Neuronal stem cell (in vitro differentiated cells): ENCODE data around the gene DTNB.

Source experiments
- DNase-seq: peaks from one replicate; pipeline ENCODE4 v3.0.0-alpha.2; 2013; ENCODE audit warnings: low spot score
- H2AFZ ChIP-seq: one replicate; pipeline ENCODE4 v1.6.1; 2013; ENCODE audit warnings: mild to moderate bottlenecking, low read length, inconsistent platforms
- H2AK5ac ChIP-seq: 2 replicates; pipeline ENCODE4 v1.6.1; 2013; ENCODE audit warnings: low read depth, mild to moderate bottlenecking, inconsistent platforms, low read length, moderate library complexity, mixed read lengths
- H2BK120ac ChIP-seq: 2 replicates; pipeline ENCODE4 v1.6.1; 2013; ENCODE audit warnings: low read depth, mild to moderate bottlenecking, inconsistent platforms, low read length, moderate library complexity, mixed read lengths
- H2BK12ac ChIP-seq: one replicate; pipeline ENCODE4 v1.6.1; 2013; ENCODE audit warnings: low read length, inconsistent platforms
- H2BK15ac ChIP-seq: 2 replicates; pipeline ENCODE4 v1.6.1; 2013; ENCODE audit warnings: mild to moderate bottlenecking, low read length, inconsistent platforms, mixed read lengths
- H2BK5ac ChIP-seq: one replicate; pipeline ENCODE4 v1.6.1; 2013; ENCODE audit warnings: inconsistent platforms, mild to moderate bottlenecking, low read length, moderate library complexity
- H3K14ac ChIP-seq: one replicate; pipeline ENCODE4 v1.6.1; 2013; ENCODE audit warnings: low read length, inconsistent platforms
- H3K18ac ChIP-seq: 2 replicates; pipeline ENCODE4 v1.6.1; 2013; ENCODE audit warnings: low read length, inconsistent platforms
- H3K23ac ChIP-seq: 2 replicates; pipeline ENCODE4 v1.6.1; 2013; ENCODE audit warnings: low read depth, mild to moderate bottlenecking, mixed read lengths, low read length, inconsistent platforms; ENCODE audit not compliant: poor library complexity
- H3K27ac ChIP-seq: replicated peaks from 3 replicates; pipeline ENCODE4 v1.5.1; 2013; ENCODE audit warnings: low read length, inconsistent platforms
- H3K27me3 ChIP-seq, 3 experiments: 2 replicates each; pipeline ENCODE4 v1.6.1; 2013; ENCODE audit warnings: low read length in 3 of 3, mild to moderate bottlenecking in 2 of 3, inconsistent platforms in 1 of 3, low read depth in 1 of 3, mixed read lengths in 1 of 3, moderate library complexity in 1 of 3; ENCODE audit not compliant: control insufficient read depth in 3 of 3, insufficient read depth in 3 of 3
- H3K36me3 ChIP-seq, 2 donors: replicated peaks in 1 of 2; 2 replicates each; pipeline ENCODE4 v1.6.1; 2013; ENCODE audit warnings: low read length in 2 of 2; ENCODE audit not compliant: control insufficient read depth in 2 of 2, insufficient read depth in 2 of 2
- H3K4ac ChIP-seq: 2 replicates; pipeline ENCODE4 v1.6.1; 2013; ENCODE audit warnings: inconsistent platforms, mild to moderate bottlenecking, low read length, moderate library complexity
- H3K4me1 ChIP-seq, 2 donors: 1 replicate in 1 of 2; 2 replicates in 1 of 2; pipeline ENCODE4 v1.6.1; 2013; ENCODE audit warnings: low read length in 2 of 2, low read depth in 1 of 2; ENCODE audit not compliant: control insufficient read depth in 2 of 2, insufficient read depth in 1 of 2
- H3K4me2 ChIP-seq: one replicate; pipeline ENCODE4 v1.6.1; 2013; ENCODE audit warnings: mild to moderate bottlenecking, low read length, inconsistent platforms; ENCODE audit not compliant: insufficient read depth, poor library complexity, severe bottlenecking
- H3K4me3 ChIP-seq, 2 donors: 2 replicates each; pipeline ENCODE4 v1.5.1; 2013; ENCODE audit warnings: low read length in 2 of 2, mild to moderate bottlenecking in 2 of 2, inconsistent platforms in 1 of 2, moderate library complexity in 1 of 2
- H3K79me1 ChIP-seq: one replicate; pipeline ENCODE4 v1.6.1; 2013; ENCODE audit warnings: low read depth, mild to moderate bottlenecking, inconsistent platforms, low read length, moderate library complexity
- H3K9ac ChIP-seq: one replicate; pipeline ENCODE4 v1.6.1; 2013; ENCODE audit warnings: mild to moderate bottlenecking, low read depth, low read length, inconsistent platforms; ENCODE audit not compliant: poor library complexity
- H3K9me3 ChIP-seq, 2 donors: replicated peaks in 1 of 2; 2 replicates each; pipeline versions ENCODE3 to v1.6.1; 2013; ENCODE audit warnings: low read length in 2 of 2, mild to moderate bottlenecking in 2 of 2, inconsistent platforms in 1 of 2, low read depth in 1 of 2, mixed read lengths in 1 of 2, moderate library complexity in 1 of 2; ENCODE audit not compliant: control insufficient read depth in 2 of 2, insufficient read depth in 1 of 2
- H4K8ac ChIP-seq: one replicate; pipeline ENCODE4 v1.6.1; 2013; ENCODE audit warnings: low read depth, mild to moderate bottlenecking, inconsistent platforms, low read length, moderate library complexity
- H4K91ac ChIP-seq: one replicate; pipeline ENCODE4 v1.6.1; 2013; ENCODE audit warnings: low read length, low read depth, mild to moderate bottlenecking, inconsistent platforms; ENCODE audit not compliant: poor library complexity
- WGBS, 2 donors: extraction: QIAGEN DNeasy Blood & Tissue Kit; methylation state at CpG; one replicate each; pipeline ENCODE4 v1.1.7; 2013; ENCODE audit warnings: missing lambda C conversion rate in 2 of 2, mixed read lengths in 1 of 2; ENCODE audit not compliant: insufficient read length in 2 of 2, insufficient replicate concordance in 1 of 2; ENCODE audit errors: extremely low coverage in 2 of 2; 5-methylcytosine and 5-hydroxymethylcytosine counted together

Gene DTNB

GRCh38 chr2:25378731-25379490 is 294.5 kb downstream of the DTNB start:
- WGBS, 2 donors = no CpG with 5 or more reads among the region's 10 CpGs
- DNase-seq = no peak

DNA sequence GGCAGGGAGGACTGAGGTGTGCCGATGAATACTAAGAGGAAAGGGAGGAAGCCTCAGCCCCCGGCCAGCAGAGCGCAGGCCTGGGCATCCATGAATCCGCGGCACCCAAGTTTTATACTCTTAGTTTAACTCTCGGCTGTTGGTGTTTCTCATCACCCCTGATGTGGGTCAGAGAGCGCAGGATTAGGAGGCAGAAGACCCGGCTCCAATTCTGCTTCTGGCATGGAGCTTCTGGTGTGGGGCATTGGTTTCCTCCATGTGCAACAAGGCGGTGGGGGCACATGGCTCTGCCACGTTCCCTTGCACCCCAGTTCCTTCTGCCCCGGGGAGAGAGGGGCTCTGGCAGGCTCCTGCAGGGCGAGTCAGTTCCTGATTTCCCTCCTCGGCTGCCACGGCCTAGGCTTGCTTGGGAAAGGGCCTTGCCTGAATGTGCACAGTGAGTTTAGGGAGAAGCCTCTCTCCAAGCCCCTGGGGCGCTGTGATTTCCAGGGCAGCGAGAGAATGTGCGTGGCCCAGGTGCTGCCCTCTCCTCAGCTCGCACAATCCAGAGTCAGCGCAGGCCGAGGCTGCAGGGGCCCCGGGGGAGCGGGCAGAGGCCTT is 295.5 kb downstream of the DTNB start:
- no peak overlapping the region for H2BK5ac ChIP-seq
- H3K9me3 ChIP-seq = peaks cover 0 to 16% of the 10 kb centered on the region in 2 donors
- peak overlapping the region; percentile 22 for H3K14ac ChIP-seq
- no peak overlapping the region for H2BK12ac ChIP-seq
- H3K9ac ChIP-seq = peak overlapping the region; percentile 24
- H3K27ac ChIP-seq = no peak overlapping the region
- H3K27me3 ChIP-seq = peaks cover 0 to 2% (median 0%) of the 10 kb centered on the region in 3 experiments
- no peak overlapping the region for H4K91ac ChIP-seq
- H3K36me3 ChIP-seq = peaks cover 0 to 3% of the 10 kb centered on the region in 2 donors
- no peak overlapping the region for H2BK15ac ChIP-seq
- peak overlapping the region; percentile 20 for H2BK120ac ChIP-seq
- WGBS, 2 donors = no CpG with 5 or more reads among the region's 22 CpGs
- H3K23ac ChIP-seq = no peak overlapping the region
- peaks cover 18 to 19% of the 10 kb centered on the region in 2 donors for H3K4me1 ChIP-seq
- H2AK5ac ChIP-seq = peak overlapping the region; percentile 30
- no peak overlapping the region for H4K8ac ChIP-seq
- no peak for DNase-seq
- no peak overlapping the region for H2AFZ ChIP-seq
- no peak overlapping the region for H3K4ac ChIP-seq
- H3K4me3 ChIP-seq = no peak overlapping the region
- no peak overlapping the region for H3K4me2 ChIP-seq
- peak overlapping the region; percentile 36 for H3K18ac ChIP-seq
- H3K79me1 ChIP-seq = no peaks in the 10 kb centered on the region

More at GRCh38 chr2:25378731-25379490, 294.5 kb downstream of the DTNB start:
- H2BK120ac ChIP-seq = no peak overlapping the region
- peaks cover 0 to 2% (median 0%) of the 10 kb centered on the region in 3 experiments for H3K27me3 ChIP-seq
- no peak overlapping the region for H2BK5ac ChIP-seq
- no peak overlapping the region for H3K4me2 ChIP-seq
- peaks cover 17 to 18% of the 10 kb centered on the region in 2 donors for H3K4me1 ChIP-seq
- H3K4me3 ChIP-seq = no peak overlapping the region
- no peak overlapping the region for H2BK12ac ChIP-seq
- peak overlapping the region; percentile 66 for H3K23ac ChIP-seq
- no peaks in the 10 kb centered on the region for H3K79me1 ChIP-seq
- no peak overlapping the region for H4K8ac ChIP-seq
- no peak overlapping the region for H4K91ac ChIP-seq
- H2AK5ac ChIP-seq = peak overlapping the region; percentile 30
- no peak overlapping the region for H3K27ac ChIP-seq
- H3K9ac ChIP-seq = peak overlapping the region; percentile 54
- H3K9me3 ChIP-seq = peaks cover 0 to 16% of the 10 kb centered on the region in 2 donors
- H2BK15ac ChIP-seq = no peak overlapping the region
- peak overlapping the region; percentile 31 for H3K4ac ChIP-seq
- peak overlapping the region; percentile 5 for H3K14ac ChIP-seq
- peak overlapping the region; percentile 30 for H3K18ac ChIP-seq
- H2AFZ ChIP-seq = no peak overlapping the region
- peaks cover 0 to 3% of the 10 kb centered on the region in 2 donors for H3K36me3 ChIP-seq

GRCh38 chr2:25376750-25377621 is 296.4 kb downstream of the DTNB start:
- peak overlapping the region; percentile 84 for H3K18ac ChIP-seq
- no peak overlapping the region for H4K8ac ChIP-seq
- no peak overlapping the region for H4K91ac ChIP-seq
- no peak overlapping the region for H3K27ac ChIP-seq
- peaks cover 0 to 16% of the 10 kb centered on the region in 2 donors for H3K9me3 ChIP-seq
- H2AFZ ChIP-seq = peak overlapping the region; percentile 92
- H2BK15ac ChIP-seq = peak overlapping the region; percentile 0
- WGBS, 2 donors = no CpG with 5 or more reads among the region's 52 CpGs
- no peak overlapping the region for H3K14ac ChIP-seq
- peaks cover 0 to 3% of the 10 kb centered on the region in 2 donors for H3K36me3 ChIP-seq
- H3K9ac ChIP-seq = peak overlapping the region; percentile 71
- no peak overlapping the region for H2BK120ac ChIP-seq
- peak overlapping the region; percentile 53 for H3K4ac ChIP-seq
- peaks cover 25 to 29% of the 10 kb centered on the region in 2 donors for H3K4me1 ChIP-seq
- peak overlapping the region; percentile 20 for H3K4me2 ChIP-seq
- peaks cover 0 to 2% (median 0%) of the 10 kb centered on the region in 3 experiments for H3K27me3 ChIP-seq
- peak overlapping the region; percentile 32 for H3K23ac ChIP-seq
- H2BK12ac ChIP-seq = peak overlapping the region; percentile 11
- H2BK5ac ChIP-seq = no peak overlapping the region
- H3K79me1 ChIP-seq = no peaks in the 10 kb centered on the region
- peak overlapping the region in 1 of 2 donors; percentile 23 for H3K4me3 ChIP-seq
- DNase-seq = peak; percentile 79
- H2AK5ac ChIP-seq = peak overlapping the region; percentile 28
